Activated CD4-positive, alpha-beta T cell treated with anti-CD3 and anti-CD28 coated beads, Interleukin-2, amount 50 U/mL, for 16 hours (primary cell): Measurements from ENCODE around the gene DAGLA.
A peak's percentile ranks its signal among the peaks of the same experiment; 100 is the strongest.

Experiments
- DNase-seq: peaks from one replicate; pipeline ENCODE4 v3.0.0-alpha.2; 2020

DAGLA gene

GRCh38 chr11:61750631-61751273, 70.6 kb downstream of the DAGLA start:
- no peak for DNase-seq

- no peak for DNase-seq
Observed at GRCh38 chr11:61751384-61751783, 71.2 kb downstream of the DAGLA start.

GRCh38 chr11:61752117-61752924, 72.1 kb downstream of the DAGLA start, which contains the start of gene MYRF:
TSS of gene MYRF (plus strand) at chr11:61752636. CDS start at chr11:61752745, 109 bp downstream.
- DNase-seq, result peak; percentile 47

- no peak for DNase-seq
Observed at GRCh38 chr11:61752925-61753521, 72.8 kb downstream of the DAGLA start.

- DNase-seq, result no peak
Observed at GRCh38 chr11:61753672-61754071, 73.5 kb downstream of the DAGLA start.

GRCh38 chr11:61754534-61755482, 74.6 kb downstream of the DAGLA start:
- no peak for DNase-seq

- DNase-seq, result no peak
Observed at GRCh38 chr11:61756147-61756451, 75.9 kb downstream of the DAGLA start.

GRCh38 chr11:61756452-61757212, 76.4 kb downstream of the DAGLA start:
- DNase-seq, result peak; percentile 51

GRCh38 chr11:61757213-61757862, 77.1 kb downstream of the DAGLA start:
- no peak for DNase-seq

- no peak for DNase-seq
Observed at GRCh38 chr11:61760946-61761345, 80.8 kb downstream of the DAGLA start.

- no peak for DNase-seq
Observed at GRCh38 chr11:61761440-61762222, 81.4 kb downstream of the DAGLA start.

- DNase-seq, result no peak
Observed at GRCh38 chr11:61762223-61762615, 82.0 kb downstream of the DAGLA start.

- no peak for DNase-seq
Observed at GRCh38 chr11:61762798-61763197, 82.6 kb downstream of the DAGLA start.

- no peak for DNase-seq
Observed at GRCh38 chr11:61763930-61764605, 83.9 kb downstream of the DAGLA start.

- DNase-seq, result no peak
Observed at GRCh38 chr11:61764606-61765260, 84.5 kb downstream of the DAGLA start.

- no peak for DNase-seq
Observed at GRCh38 chr11:61765550-61766253, 85.5 kb downstream of the DAGLA start.

GRCh38 chr11:61766353-61766841, 86.2 kb downstream of the DAGLA start:
- no peak for DNase-seq

- DNase-seq, result no peak
Observed at GRCh38 chr11:61768376-61769076, 88.3 kb downstream of the DAGLA start.
